ENCODE results near the gene GTPBP10.
"Not testable (repeated sequence)": the region's sequence is repeated elsewhere in the genome, so short reads cannot be mapped to it uniquely, and the experiment has no call there.

DNA sequence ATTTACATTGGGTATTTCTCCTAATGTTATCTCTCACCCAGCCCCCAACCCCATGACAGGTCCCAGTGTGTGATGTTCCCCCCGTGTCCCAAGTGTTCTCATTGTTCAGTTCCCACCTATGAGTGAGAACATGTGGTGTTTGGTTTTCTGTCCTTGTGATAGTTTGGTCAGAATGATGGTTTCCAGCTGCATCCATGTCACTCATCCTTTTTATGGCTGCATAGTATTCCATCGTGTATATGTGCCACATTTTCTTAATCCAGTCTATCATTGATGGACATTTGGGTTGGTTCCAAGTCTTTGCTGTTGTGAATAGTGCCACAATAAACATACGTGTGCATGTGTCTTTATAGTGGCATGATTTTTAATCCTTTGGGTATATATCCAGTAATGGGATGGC, 3.5 kb downstream of the GTPBP10 start:
- TF ChIP-seq, protein P1, sequence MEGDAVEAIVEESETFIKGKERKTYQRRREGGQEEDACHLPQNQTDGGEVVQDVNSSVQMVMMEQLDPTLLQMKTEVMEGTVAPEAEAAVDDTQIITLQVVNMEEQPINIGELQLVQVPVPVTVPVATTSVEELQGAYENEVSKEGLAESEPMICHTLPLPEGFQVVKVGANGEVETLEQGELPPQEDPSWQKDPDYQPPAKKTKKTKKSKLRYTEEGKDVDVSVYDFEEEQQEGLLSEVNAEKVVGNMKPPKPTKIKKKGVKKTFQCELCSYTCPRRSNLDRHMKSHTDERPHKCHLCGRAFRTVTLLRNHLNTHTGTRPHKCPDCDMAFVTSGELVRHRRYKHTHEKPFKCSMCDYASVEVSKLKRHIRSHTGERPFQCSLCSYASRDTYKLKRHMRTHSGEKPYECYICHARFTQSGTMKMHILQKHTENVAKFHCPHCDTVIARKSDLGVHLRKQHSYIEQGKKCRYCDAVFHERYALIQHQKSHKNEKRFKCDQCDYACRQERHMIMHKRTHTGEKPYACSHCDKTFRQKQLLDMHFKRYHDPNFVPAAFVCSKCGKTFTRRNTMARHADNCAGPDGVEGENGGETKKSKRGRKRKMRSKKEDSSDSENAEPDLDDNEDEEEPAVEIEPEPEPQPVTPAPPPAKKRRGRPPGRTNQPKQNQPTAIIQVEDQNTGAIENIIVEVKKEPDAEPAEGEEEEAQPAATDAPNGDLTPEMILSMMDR (IDR thresholded peaks at IDR 0.05), result not testable (repeated sequence)
- TF ChIP-seq POLR2A (IDR thresholded peaks at IDR 0.05), result not testable (repeated sequence)

All from thyroid gland (tissue), 4 donors.